SU-DHL-6 (cell line): Measurements from ENCODE around the gene BEGAIN.

Experiments
- EZH2phosphoT487 ChIP-seq: fragments of 200-600 bp; sonication (generic), shearing (Covaris generic); conservative IDR thresholded peaks from 2 replicates; pipeline ENCODE4 v1.6.1; 2018; ENCODE audit warnings: mild to moderate bottlenecking, antibody characterized with exemption, low read length, moderate library complexity, mixed read lengths
- TF ChIP-seq, protein P1 (sequence below): fragments of 200-600 bp; sonication (generic); IDR thresholded peaks from one replicate; pipeline ENCODE4 v1.5.1; 2017; ENCODE audit warnings: antibody characterized with exemption, mild to moderate bottlenecking, low read length, moderate library complexity; ENCODE audit not compliant: insufficient read depth, poor library complexity, severe bottlenecking

DNA sequence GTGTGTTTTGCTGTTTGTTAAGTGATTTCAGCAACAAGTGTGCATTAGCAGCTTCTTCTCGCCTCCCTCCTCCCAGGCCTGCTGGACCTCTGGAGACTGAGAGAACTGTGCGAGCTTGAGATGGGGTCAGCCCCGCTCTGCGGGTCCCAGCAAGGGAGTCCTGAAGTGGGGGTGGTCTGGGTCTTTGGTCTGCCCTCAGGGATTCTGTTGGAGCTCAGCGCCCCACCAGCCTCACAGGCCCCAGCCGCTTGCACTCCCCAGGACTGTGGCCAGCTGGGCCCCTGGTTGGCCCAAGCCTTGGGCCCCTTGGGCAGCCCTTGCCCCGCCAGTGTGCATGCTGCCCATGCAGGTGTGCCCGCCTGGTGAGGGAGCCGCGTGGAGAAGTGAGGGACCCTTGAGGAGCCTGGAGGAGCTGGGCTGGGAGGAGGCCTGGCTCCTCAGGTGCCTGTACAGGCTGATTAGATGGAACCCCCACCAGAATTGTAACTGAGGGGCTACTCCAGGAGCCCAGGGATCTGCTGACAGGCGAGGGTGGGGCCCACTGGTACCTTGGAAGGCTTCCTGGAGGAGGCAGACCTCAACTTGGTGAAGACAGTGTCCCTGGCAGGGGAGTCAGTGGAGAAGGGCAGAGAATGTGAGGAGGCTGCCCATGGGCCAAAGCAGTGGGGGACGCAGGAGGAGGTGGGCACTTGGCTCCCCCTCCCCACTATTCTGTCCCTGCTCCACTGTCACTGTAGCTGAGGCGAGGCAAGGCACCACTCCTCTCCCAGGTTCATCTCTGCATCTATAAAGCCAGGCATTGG, 56.7 kb downstream of the BEGAIN start:
- TF ChIP-seq, protein P1, sequence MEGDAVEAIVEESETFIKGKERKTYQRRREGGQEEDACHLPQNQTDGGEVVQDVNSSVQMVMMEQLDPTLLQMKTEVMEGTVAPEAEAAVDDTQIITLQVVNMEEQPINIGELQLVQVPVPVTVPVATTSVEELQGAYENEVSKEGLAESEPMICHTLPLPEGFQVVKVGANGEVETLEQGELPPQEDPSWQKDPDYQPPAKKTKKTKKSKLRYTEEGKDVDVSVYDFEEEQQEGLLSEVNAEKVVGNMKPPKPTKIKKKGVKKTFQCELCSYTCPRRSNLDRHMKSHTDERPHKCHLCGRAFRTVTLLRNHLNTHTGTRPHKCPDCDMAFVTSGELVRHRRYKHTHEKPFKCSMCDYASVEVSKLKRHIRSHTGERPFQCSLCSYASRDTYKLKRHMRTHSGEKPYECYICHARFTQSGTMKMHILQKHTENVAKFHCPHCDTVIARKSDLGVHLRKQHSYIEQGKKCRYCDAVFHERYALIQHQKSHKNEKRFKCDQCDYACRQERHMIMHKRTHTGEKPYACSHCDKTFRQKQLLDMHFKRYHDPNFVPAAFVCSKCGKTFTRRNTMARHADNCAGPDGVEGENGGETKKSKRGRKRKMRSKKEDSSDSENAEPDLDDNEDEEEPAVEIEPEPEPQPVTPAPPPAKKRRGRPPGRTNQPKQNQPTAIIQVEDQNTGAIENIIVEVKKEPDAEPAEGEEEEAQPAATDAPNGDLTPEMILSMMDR: no peak
- TF ChIP-seq EZH2phosphoT487: no peak
